ENCODE measurements around the gene SRCIN1.

- no peak for TF ChIP-seq CTCF (conservative IDR thresholded peaks at IDR 0.05 in 1 of 2, IDR thresholded peaks at IDR 0.05 in 1 of 2; ENCODE audit: extremely low read depth in 1 of 2, insufficient read depth in 1 of 2, low read depth in 1 of 2, low read length in 2 of 2)
- no peak for TF ChIP-seq EZH2 (IDR thresholded peaks at IDR 0.05; ENCODE audit: borderline replicate concordance, low read length)
Measured at GRCh38 chr17:38588788-38589174, 17.0 kb downstream of the SRCIN1 start.

Data from mammary epithelial cell (primary cell).